ENCODE results near the gene SCN4B.
A peak's percentile ranks its signal among the peaks of the same experiment; 100 is the strongest.

Gene SCN4B

GRCh38 chr11:118129471-118130172 is 23.0 kb downstream of the SCN4B start:
- no peak for TF ChIP-seq MYC (IDR thresholded peaks at IDR 0.05; ENCODE audit: low read depth, low read length)
- TF ChIP-seq, protein P1, sequence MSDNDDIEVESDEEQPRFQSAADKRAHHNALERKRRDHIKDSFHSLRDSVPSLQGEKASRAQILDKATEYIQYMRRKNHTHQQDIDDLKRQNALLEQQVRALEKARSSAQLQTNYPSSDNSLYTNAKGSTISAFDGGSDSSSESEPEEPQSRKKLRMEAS (IDR thresholded peaks at IDR 0.05; ENCODE audit: low read depth, low read length): no peak
- TF ChIP-seq, protein P2, sequence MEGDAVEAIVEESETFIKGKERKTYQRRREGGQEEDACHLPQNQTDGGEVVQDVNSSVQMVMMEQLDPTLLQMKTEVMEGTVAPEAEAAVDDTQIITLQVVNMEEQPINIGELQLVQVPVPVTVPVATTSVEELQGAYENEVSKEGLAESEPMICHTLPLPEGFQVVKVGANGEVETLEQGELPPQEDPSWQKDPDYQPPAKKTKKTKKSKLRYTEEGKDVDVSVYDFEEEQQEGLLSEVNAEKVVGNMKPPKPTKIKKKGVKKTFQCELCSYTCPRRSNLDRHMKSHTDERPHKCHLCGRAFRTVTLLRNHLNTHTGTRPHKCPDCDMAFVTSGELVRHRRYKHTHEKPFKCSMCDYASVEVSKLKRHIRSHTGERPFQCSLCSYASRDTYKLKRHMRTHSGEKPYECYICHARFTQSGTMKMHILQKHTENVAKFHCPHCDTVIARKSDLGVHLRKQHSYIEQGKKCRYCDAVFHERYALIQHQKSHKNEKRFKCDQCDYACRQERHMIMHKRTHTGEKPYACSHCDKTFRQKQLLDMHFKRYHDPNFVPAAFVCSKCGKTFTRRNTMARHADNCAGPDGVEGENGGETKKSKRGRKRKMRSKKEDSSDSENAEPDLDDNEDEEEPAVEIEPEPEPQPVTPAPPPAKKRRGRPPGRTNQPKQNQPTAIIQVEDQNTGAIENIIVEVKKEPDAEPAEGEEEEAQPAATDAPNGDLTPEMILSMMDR (IDR thresholded peaks at IDR 0.05; ENCODE audit: low read depth, low read length): no peak
- TF ChIP-seq POLR2A (IDR thresholded peaks at IDR 0.05; ENCODE audit: extremely low read depth, insufficient read length): no peak
- DNase-seq (ENCODE audit: low read depth): no peak
- no peak overlapping the region for H3K4me3 ChIP-seq (ENCODE audit: low read depth, low read length)

DNA sequence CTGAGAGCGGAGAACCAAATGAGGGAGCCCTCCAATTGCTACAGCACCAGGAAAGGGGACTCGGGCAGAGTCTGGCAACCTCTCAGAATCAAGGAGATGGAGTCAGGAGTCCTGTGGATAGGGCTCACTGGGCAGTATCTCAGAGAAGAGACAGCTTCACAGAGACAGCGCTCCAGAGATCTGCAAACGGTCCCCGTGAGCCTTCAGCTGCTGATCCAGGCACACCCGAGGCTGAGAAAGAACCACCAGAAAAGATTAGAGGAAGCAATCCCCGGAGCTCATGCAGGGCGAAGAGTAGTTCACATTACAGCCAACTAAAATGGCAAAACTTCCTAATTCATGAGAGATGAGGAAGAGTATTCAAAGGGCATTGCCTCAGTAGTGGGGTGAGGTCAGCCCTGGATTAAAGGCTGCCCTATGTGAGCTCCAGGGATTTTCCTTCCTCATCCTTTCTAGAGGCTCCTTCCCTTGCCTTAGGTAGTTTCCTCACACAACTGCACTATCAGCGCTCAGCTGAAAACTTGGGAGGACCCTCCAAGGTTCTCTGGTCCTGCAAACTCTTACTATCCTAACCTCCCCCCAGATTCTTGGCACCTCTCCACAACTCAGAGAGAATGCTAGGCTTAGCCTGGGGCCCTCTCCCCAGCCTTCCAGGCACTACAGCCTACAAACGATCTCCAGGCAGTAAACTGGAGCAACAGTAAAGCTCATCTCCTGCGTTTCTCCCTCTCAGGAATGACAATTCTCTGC is 23.7 kb downstream of the SCN4B start:
- no peak for DNase-seq (ENCODE audit: low read depth)
- TF ChIP-seq POLR2A (IDR thresholded peaks at IDR 0.05; ENCODE audit: extremely low read depth, insufficient read length): no peak
- TF ChIP-seq MYC (IDR thresholded peaks at IDR 0.05; ENCODE audit: low read depth, low read length): no peak
- TF ChIP-seq, protein P1 (IDR thresholded peaks at IDR 0.05; ENCODE audit: low read depth, low read length): no peak
- TF ChIP-seq, protein P2 (IDR thresholded peaks at IDR 0.05; ENCODE audit: low read depth, low read length): no peak
- H3K4me3 ChIP-seq (ENCODE audit: low read depth, low read length): no peak overlapping the region

- no peak for DNase-seq (ENCODE audit: low read depth)
- H3K4me3 ChIP-seq (ENCODE audit: low read depth, low read length): no peak overlapping the region
- TF ChIP-seq MYC (IDR thresholded peaks at IDR 0.05; ENCODE audit: low read depth, low read length) (no peak), POLR2A (IDR thresholded peaks at IDR 0.05; ENCODE audit: extremely low read depth, insufficient read length) (no peak)
- TF ChIP-seq, protein P2 (IDR thresholded peaks at IDR 0.05; ENCODE audit: low read depth, low read length): no peak
- TF ChIP-seq, protein P1 (IDR thresholded peaks at IDR 0.05; ENCODE audit: low read depth, low read length): no peak
Observed at GRCh38 chr11:118128310-118128709, 24.3 kb downstream of the SCN4B start.

GRCh38 chr11:118126082-118126838 is 26.4 kb downstream of the SCN4B start:
- DNase-seq (ENCODE audit: low read depth): peak; percentile 61
- peak; percentile 54 for TF ChIP-seq POLR2A (IDR thresholded peaks at IDR 0.05; ENCODE audit: extremely low read depth, insufficient read length)
- no peak for TF ChIP-seq MYC (IDR thresholded peaks at IDR 0.05; ENCODE audit: low read depth, low read length)
- TF ChIP-seq, protein P1 (IDR thresholded peaks at IDR 0.05; ENCODE audit: low read depth, low read length): no peak
- TF ChIP-seq, protein P2 (IDR thresholded peaks at IDR 0.05; ENCODE audit: low read depth, low read length): no peak
- no peak overlapping the region for H3K4me3 ChIP-seq (ENCODE audit: low read depth, low read length)

- TF ChIP-seq POLR2A (IDR thresholded peaks at IDR 0.05; ENCODE audit: extremely low read depth, insufficient read length) (no peak), MYC (IDR thresholded peaks at IDR 0.05; ENCODE audit: low read depth, low read length) (no peak)
- TF ChIP-seq, protein P2 (IDR thresholded peaks at IDR 0.05; ENCODE audit: low read depth, low read length): no peak
- TF ChIP-seq, protein P1 (IDR thresholded peaks at IDR 0.05; ENCODE audit: low read depth, low read length): no peak
- no peak overlapping the region for H3K4me3 ChIP-seq (ENCODE audit: low read depth, low read length)
- peak; percentile 65 for DNase-seq (ENCODE audit: low read depth)
Observed at GRCh38 chr11:118124929-118125535, 27.6 kb downstream of the SCN4B start.
